GM21423 (cell line): Measurements from ENCODE around the gene PRPF6.
A peak's percentile ranks its signal among the peaks of the same experiment; 100 is the strongest.

Experiments
- ATAC-seq: cut with Tn5 transposase; IDR thresholded peaks from one replicate; pipeline ENCODE4 v1.9.1; 2021; ENCODE audit warnings: mild to moderate bottlenecking, moderate library complexity; ENCODE audit not compliant: unreplicated experiment

PRPF6 gene

DNA sequence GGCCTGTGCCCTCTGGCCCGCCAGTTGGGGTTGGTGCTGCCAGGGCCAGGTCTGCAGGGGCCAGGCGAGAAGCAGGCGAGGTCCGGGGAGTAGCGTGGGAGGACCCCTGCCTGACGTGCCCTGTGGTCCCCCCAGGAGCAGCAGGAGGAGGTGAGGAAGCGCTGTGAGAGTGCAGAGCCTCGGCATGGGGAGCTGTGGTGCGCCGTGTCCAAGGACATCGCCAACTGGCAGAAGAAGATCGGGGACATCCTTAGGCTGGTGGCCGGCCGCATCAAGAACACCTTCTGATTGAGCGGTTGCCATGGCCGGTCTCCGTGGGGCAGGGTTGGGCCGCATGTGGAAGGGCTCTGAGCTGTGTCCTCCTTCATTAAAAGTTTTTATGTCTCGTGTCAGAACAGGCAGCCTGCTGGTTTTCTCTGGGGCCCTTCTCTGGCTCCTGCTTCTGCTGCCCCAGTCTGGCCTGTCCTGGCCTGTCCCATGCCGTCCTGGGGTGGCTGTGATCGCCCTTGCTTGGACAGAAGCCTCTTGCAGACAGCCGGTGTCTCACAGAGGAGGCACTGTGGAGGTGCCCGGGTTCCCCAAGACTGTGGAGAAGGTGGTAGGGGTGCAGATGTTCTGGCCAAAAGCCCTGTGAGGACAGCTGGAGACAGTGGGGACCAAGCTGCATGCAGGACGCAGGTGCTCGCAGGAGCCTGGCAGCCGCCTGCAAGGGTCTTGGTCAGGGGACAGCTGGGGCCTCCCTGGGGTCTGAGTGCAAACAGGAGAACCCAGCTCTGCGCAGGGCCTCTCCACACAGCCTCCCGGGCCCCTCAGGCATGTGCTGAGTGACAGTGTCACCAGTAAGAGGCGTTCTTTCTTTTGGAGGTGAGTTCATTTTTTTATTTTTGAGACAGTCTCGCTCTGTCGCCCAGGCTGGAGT, 52.0 kb downstream of the PRPF6 start:
- ATAC-seq, result no peak

DNA sequence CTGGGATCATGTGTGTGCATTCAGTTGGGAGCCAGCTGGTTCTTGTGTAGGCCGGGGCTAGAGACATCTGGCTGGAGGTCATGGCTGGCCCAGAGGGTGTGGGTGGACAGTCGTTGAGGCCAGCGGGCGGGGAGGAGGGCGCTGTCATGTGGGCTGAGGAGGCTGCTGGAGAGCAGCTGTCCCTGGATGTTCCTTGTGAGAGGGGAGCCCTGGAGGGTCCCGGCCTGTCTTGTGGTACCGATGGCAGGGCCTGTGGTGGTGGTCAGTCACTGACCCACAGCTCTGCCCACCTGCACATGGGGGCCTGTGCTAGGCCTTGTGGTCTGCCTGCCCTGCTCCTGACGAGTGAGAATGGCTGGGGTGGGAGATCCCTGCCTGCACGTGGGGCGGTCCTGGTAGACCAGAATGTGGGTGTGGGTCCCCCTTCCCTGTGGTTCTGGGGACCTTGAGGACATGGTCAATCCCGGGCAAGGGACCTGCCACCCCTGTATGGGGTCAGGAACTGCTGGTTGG, 53.1 kb downstream of the PRPF6 start:
- ATAC-seq, result no peak

DNA sequence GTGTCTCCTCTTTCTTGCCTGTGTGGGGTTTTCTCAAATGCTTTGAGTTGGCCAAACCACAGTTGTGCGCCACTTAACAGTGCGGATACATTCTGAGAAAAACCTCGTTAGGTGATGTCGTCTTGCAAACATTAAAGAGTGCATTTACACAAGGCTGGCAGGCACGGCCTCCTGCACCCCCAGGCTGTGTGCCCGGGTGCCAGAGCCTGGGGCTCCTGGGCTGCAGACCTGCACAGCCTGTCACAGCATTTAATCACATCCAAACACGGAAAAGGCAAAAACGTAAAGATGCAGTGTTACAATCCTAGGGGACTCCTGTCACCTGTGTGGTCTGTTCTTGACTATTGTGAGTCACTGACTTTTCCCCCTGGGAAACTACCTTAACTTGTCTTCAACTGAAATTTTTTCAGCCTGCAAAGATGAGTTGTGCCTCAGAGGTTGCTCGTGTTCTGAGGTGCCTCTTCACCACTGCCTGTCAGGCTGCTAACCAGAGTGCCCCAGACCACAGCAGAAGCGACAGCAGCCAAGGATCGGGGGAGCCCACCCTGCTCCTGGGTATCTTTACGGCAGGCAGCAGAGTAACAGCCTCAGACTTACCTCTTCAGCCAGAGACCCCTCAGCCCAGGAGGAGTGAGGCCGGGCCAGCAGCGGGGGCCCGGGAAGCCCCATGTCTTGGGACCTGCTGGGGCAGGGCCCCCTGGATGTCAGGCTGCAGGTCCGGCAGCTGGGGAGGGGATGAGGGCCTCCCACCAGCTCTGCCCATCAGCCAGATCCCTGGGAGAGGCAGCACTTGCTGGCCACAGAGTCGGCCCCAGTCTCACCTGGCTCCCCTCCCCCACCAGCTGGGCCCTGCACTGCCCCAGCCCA, 54.4 kb downstream of the PRPF6 start:
- no peak for ATAC-seq

DNA sequence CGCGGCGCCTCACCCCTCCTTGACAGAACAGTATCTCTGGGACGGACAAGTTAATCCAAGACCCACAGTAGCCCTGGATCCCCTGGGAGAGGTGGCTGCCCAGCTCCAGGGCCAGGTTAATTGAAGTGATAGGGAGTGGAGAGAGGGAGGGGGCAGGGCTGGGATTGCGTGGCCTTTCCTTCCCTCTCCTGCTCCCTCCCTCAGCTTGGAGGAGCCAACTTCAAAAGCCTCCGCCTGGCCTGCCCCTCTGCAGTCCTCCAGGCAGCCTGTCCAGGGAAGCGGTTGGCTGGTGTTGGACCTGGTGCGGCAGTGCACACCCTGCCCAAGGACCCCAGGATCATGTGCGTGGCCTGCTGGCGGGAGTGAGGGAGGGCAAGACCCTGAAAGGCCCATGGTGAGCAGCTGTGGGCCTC, 55.0 kb downstream of the PRPF6 start, which contains the start of gene C20orf204:
Gene C20orf204 (plus strand): TSS at position 250 of the 413 bp plus-strand sequence. CDS start 142 bp downstream, at position 392.
- no peak for ATAC-seq

DNA sequence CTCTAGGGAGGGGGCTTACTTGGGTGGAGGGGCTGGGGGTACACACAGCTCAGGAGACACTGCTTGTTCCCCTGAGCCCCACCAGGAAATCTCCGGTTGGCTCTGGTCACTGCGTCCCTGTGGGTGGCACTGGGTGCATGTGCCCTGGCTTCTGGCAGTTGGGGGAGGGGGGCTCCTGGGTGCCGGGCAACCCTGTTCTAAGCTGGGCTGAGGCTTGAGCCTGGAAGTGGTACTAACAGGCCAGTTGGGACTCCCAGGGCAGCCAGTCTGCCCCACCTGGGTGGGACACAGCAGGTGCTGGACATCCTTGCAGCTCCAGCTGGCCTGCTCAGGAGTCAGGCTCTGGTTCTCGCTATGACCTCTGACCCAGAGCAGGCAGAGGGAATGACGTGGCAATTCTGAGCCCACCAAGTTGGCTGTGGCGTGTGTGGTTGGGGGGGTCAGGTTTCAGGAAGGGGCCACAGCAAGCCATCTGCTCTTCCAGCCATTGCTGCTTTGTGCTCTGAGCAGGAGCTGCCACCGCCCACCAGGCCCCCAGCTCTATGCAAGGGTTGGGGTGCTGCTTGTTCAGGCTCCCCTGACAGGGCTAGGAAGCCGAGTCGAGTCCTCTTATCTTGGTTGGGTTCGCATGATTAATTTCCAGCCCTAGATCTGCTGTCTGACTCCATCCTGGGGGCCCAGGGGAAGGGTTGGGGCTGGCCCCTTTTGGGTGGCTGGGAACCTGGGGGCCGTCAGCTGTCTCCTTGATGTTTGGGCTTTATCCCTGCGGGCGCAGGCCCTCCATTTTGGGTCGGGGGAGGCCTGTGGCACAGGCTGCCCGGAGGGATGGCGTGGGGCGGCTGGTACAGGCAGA, 55.6 kb downstream of the PRPF6 start:
- ATAC-seq, result no peak

DNA sequence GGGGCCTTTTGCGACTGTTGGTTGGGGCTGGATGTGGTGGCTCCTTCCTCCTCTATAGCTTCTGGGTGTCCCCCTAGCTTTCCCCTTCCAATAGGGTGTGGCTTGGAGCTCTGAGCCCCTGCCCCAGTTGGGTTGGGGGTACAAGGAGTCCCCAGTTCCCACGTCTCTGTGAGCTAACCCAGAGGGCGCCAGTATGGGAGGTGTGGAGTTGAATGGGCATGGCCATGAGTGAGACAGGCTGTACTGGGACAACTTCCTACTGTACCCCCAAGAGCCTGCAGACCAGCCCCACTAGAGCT, 56.2 kb downstream of the PRPF6 start:
- no peak for ATAC-seq

DNA sequence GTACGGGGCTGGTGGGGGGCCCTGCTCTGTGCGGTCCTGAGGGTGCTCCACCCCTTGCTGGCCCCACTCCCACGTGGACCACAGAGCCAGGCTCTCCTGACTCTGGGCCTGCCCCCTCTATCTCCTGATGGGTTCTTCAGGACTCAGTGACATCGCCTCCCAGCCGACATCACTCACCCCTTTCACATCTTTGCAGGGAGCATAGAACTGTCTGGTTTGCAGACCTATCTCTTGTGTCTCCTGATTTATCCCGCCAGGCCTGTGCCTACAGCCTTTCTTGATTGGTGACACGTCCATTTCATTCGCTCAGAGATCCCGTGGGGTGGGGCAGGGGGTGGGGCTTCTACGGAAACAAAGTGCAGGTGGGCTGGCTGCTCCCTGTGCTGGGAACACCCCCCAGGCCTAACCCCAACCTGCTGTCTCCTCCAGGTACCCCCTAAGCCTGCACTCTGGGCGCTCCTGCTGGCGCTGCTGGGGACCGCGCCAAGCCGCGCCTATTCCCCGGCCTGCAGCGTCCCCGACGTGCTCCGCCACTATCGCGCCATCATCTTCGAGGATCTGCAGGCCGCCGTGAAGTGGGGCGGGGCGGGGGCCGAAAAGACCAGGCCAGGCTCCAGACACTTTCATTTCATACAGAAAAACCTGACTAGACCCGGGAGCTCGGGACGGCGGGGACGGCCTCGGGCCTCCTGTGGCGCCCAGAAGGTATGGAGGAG, 56.7 kb downstream of the PRPF6 start:
- ATAC-seq, result no peak

DNA sequence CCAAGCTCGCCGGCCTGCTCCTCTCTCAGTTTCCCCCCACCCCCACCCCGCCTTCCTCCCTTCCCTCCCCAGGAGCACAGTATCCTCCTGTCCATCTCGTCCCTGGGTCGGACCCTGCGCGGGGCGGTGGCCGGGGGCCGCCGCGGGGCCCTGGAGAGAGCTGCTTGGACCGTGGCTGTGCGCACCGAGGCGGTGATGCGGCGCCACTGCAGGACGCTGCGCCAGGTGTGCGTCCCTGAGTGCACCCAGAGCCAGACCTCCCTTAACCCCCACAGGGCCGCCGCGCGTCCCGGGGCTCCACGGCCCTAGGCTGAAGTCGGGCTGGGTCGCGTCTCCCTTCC, 57.3 kb downstream of the PRPF6 start:
- ATAC-seq, result peak; percentile 21

DNA sequence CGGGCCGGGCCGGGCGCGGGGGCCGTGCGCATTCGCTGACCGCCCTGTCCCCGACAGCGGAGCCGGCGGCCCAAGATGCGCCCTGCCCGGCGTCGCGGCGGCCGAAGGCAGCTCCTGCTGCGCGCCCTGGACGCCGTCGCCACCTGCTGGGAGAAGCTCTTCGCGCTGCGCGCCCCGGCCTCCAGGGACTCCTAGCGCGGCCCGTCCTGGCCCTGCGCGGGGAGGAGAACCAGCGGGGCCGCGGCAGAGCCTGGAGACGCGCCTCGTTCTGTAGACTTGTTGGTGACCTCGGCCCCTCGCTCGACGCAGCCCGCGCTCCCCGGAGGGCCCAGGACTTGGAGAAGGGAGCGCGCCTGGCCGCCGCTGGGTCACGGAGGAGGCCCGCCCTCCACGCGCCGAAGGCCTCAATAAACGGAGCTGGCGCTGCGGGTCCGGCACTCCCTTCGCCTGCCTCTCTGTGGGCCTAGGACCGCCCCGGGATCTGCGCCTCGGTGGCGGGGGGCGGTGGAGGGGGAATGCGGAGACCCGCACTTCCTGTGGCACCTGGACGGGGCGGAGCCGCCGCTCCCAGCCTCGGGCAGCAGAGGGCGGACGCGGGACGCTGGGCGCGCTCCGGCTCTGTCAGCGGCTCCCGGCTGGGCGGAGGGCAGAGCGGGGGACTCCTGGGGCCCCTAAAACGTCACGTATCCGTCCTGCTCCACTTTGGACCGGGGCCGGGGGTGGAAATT, 57.8 kb downstream of the PRPF6 start:
- peak; percentile 46 for ATAC-seq

DNA sequence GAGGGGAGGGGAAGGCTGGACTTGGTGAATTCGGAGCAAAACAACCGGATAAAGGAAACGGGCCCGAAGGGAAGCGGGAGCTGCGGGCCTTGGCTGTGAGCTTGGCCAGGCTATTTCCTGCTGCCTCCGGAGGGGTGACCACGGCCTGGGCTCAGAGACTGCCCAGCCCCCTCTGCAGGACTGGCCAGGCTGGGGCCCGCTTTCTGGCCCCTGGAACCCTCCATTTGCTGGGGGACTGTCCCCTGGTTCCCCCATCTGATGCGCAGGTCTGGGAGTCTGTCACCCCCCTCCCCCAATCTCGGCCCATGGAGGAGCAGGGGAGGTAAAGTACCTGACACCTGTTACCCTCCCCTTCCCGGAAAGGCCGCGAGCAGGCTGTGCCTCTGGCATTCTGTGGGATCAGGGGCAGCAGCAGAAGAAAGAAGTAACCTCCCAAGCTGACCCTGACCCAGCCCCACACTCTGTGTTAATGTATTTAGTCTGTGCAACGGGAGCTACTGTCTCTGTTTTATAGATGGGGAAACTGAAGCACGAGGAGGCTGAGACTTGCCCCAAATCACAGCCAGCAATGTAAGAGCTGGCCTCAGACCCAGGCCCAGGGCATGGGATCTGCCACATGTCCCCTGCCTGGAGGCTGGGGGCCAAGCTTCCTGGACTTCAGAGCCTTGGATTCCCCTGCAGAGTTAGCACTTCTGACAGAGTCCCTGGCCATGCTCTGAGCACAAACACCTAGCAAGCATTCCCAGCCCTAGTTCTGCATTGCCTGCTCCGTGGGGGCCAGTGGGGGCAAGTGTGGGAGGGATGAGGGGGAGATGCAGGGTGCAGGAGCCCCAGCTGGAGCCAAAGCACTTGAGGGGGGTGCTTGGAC, 58.6 kb downstream of the PRPF6 start:
- ATAC-seq, result no peak

DNA sequence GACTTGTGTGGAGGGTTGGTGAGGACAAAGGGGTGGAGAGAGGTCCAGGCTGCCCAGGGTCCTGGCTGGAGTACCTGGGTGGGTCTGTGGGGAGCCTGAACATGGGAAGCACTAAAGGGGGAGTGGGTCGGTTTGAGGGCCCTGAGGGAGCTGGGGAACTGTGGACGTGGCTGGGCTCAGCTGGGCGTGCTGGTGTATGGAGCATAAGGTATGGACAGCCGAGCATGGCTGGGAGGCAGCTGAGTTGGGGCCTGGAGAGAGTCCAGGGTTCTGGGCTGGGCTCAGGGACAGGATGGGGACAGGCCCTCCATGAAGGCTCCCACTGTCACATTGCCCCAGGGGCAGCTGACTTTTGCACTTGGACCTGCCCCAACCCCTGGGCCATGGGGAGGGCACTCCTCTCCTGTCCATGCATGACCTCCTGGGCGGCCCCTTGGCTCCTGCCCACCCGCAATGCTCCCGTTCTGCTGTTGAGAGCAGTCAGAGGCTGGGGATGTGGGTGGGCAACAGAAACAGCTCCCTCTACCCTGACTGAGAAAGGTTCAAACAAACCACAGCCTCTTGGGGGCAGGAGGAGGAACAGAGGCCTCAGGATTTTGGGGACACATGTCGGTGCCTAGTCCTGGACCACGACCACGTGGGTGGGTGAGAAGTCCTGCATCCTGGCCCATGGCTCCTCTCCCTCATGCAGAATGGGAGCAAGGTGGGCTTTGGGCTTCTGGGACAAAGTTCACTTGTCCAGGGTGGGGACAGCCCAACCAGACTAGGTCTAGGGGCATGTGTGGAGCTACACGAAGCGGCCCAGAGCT, 59.5 kb downstream of the PRPF6 start:
- ATAC-seq, result no peak

DNA sequence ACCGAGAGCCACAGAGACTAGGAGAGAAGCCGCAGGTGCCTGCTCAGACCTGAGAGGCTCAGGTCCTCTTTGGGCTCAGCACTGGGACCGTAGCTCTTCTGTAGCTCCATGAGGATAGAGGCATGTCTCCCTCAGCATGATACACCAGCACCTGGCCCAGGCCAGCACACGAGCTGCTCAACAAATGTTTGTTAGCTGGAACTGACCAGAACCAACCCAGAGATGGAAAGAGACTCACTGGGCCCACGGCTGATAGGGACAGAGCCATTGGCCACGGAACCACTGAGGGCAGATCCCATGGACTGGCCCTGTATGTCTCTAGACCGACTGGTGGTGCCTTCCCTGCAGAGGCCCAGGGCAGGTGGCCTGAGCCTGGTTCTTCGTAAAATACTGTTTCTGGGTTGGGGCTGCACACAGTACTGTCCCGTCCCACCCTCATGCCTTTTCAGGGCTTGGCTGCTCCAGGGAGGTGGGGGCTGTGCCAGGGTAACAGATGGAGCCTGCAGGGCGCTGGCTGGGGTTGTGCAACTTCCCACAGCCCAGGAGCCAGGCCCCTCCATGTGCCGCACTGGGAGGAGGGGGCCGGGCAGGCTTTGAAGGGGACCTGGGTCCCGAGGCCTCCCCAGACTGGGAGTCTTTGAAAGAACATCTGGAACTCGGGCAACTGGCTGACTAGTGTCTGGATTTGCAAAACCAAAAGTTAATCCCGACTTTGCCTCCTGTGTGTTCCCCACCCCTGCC, 60.3 kb downstream of the PRPF6 start:
- ATAC-seq, result no peak

DNA sequence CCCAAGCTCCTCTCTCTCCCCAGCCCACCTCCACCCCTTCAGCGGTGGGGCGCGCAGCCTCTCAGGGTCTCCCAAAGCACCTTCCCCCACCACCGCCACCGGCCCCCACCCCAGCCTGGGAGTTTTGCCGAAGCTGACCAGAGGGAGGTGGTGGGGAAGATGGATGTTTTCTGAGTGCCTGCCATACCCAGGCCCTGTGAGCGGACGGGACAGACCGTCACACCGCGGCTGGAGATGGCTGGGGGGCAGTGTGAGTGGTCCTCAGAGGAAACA, 60.8 kb downstream of the PRPF6 start:
- ATAC-seq, result no peak

DNA sequence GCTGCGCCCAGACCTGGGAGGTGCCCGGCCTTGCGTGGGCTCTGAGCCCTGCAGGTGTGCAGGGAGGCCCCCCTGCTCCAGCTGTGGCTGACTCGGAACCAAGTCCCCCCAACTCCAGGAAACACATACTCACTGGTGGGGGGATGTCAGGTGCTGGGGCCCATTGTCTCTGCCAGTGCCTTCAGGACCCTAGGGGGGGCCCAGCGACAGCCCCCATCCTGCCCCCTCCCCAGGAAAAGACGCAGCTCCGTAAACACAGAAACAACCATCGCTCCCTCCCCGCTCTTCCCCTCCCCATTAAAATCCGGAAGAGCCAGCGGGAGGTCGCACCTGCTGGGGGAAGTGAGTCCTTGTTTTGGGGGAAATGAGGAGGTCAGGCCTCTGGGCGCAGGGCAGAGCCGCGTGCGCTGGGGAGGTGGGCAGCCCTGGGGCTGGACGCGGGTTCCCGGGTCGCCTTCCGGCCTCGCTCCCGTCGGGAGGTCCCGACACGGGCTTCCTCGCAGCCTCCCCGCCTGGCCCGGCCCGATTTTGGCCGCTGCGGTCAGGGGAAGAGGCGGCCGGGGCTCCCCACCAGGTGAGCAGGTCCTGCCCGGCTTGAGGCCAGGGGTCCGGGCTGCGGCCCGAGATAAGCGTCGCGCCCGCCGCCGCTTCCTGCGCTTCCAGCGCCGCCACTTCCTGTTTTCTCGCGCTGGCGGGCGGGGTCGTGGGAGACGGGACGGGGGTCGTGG, 61.3 kb downstream of the PRPF6 start:
- ATAC-seq, result no peak

DNA sequence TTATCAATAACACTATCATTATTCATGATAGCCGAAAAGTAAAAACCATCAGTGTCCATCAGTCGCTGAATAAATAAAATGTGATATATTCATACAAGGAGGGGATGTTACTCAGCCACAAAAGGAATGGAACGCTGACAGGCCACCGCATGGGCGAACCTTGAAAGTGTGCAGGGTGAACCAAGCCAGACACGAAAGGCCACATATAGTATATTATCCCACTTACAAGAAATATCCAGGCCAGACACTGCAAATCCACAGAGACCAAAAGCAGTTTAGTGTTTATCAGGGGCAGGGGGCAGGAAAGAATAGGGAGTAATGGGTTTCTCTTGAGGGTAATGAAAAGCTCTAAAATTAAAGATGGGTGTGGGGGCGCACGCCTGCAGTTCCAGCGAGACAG, 62.8 kb downstream of the PRPF6 start:
- no peak for ATAC-seq

DNA sequence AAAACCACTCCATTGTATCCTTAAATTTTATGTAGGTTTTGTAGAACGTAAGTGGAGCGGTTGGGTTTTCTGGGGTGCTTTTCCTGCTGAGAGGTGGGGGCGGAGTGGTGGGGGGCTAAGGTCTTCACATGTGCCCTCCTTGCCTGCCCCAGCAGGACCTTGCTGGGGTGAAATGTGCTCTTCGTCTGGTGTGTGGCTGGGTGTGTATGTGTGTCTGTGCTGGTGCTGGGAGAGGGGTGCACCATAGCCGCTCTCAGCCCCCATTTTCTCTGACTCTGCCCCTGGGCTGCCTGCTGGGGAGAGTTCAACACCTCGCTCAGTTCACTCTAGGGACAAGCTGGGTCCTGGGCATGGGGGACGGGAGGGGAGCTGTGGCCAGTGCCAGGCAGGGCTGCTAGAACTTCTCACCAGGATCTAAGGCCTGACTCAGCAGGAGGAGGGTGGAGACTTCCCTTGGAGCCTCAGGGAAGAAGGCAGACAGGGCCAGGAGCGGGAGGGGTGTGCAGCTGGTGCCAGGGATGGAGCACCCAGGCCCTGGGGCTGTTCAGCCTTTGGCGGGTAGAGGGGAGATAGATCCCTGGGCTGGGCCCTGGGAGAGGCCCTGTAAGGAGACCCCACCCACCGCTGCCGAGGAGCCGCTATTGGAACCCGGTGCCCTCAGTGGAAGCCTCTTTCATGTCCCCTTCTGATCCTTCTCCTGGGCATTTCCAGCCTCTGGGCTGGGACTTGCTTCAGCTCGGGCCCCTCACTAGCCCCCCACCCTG, 63.7 kb downstream of the PRPF6 start:
- no peak for ATAC-seq
